Measurements from ENCODE around the gene UQCRC1.

UQCRC1 gene

DNA sequence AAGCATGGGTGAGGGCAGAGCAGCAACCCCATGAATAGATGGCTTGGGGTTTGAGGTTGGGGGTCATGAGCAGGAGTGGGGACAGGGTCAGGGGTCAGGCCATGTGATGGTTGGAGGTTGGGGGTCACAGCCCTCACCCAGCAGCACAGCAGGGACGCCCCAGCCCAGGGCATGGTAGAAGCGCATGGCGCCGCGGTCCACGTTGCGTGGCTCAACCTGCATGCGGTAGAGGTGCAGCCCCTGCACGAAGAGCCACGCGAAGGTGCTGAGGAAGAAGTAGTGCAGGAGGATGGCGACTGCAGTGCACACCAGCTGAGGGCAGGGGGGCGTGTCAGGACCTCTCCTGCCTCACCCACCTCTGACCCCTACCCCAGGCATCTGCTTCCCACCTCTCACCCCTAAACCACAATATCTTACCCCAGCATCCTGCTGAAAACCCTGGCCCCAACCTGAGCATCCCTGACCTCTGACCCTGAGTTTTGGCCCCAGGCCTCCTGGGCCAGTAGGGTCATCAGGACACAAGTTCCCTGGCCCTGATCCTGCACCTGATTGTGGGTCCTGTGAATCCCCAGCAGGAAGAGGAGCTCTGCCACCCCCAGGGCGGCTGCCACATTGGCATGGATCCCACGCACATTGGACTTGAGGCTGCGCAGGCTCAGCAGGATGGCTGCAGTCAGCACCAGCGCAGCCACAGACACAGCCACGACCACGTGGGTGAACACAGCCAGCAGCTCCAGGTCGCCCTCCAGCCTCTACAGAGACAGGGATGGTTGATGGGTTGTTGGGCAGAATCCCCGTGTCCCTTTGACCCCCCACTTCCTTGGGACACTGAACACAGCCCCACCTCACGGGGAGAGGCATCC, 35.7 kb upstream of the UQCRC1 start:
- DNase-seq (ENCODE audit: low read depth), result no peak
- TF ChIP-seq MYC (IDR thresholded peaks at IDR 0.05; ENCODE audit: low read depth, low read length) (no peak), POLR2A (IDR thresholded peaks at IDR 0.05; ENCODE audit: extremely low read depth, insufficient read length) (no peak)
- TF ChIP-seq, protein P1, sequence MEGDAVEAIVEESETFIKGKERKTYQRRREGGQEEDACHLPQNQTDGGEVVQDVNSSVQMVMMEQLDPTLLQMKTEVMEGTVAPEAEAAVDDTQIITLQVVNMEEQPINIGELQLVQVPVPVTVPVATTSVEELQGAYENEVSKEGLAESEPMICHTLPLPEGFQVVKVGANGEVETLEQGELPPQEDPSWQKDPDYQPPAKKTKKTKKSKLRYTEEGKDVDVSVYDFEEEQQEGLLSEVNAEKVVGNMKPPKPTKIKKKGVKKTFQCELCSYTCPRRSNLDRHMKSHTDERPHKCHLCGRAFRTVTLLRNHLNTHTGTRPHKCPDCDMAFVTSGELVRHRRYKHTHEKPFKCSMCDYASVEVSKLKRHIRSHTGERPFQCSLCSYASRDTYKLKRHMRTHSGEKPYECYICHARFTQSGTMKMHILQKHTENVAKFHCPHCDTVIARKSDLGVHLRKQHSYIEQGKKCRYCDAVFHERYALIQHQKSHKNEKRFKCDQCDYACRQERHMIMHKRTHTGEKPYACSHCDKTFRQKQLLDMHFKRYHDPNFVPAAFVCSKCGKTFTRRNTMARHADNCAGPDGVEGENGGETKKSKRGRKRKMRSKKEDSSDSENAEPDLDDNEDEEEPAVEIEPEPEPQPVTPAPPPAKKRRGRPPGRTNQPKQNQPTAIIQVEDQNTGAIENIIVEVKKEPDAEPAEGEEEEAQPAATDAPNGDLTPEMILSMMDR (IDR thresholded peaks at IDR 0.05; ENCODE audit: low read depth, low read length), result no peak
- TF ChIP-seq, protein P2, sequence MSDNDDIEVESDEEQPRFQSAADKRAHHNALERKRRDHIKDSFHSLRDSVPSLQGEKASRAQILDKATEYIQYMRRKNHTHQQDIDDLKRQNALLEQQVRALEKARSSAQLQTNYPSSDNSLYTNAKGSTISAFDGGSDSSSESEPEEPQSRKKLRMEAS (IDR thresholded peaks at IDR 0.05; ENCODE audit: low read depth, low read length), result no peak
- H3K4me3 ChIP-seq (ENCODE audit: low read depth, low read length), result no peak overlapping the region

DNA sequence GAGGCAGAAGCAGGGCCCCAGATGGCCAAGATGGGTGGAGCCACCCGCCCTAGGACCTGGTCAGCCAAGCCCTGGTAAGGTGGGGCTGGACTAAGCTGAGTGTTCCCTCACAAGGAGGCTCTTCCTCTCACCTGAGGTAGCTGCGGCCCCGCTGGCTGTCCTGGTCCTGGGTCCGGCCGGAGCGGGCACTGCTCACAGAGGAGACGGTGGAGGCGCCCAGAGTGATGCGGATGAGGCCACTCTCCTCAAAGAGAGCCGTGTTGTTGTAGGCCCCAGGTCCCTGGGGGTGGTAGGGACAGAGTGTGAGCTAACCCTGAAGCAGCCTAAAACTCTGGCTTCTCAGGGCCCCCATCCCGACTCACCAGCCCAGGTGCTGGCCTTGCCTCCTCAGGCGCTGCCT, 33.2 kb upstream of the UQCRC1 start:
- TF ChIP-seq POLR2A (IDR thresholded peaks at IDR 0.05; ENCODE audit: extremely low read depth, insufficient read length), result no peak
- TF ChIP-seq, protein P1 (IDR thresholded peaks at IDR 0.05; ENCODE audit: low read depth, low read length), result no peak
- TF ChIP-seq, protein P2 (IDR thresholded peaks at IDR 0.05; ENCODE audit: low read depth, low read length), result no peak
- no peak for TF ChIP-seq MYC (IDR thresholded peaks at IDR 0.05; ENCODE audit: low read depth, low read length)
- no peak overlapping the region for H3K4me3 ChIP-seq (ENCODE audit: low read depth, low read length)
- no peak for DNase-seq (ENCODE audit: low read depth)

DNA sequence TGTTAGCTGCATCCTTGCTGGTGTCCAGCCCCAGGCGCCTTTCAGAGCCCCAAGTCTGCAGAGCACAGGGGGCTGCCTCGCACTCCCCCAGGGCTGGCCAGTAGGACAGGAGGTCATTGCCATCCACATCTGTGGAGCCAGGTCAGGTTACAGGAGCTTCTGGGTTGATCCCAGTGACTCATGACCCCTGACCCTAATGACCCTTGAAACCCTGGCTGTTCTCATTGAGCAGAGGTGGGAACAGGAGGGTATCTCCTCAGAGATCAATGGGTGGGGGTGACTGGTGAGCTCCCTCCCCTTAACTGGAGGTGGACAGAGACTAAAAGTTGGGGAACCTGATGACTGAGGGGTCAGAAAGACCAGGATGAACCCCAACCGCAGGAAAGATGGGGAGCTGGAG, 31.9 kb upstream of the UQCRC1 start:
- no peak for TF ChIP-seq POLR2A (IDR thresholded peaks at IDR 0.05; ENCODE audit: extremely low read depth, insufficient read length)
- no peak overlapping the region for H3K4me3 ChIP-seq (ENCODE audit: low read depth, low read length)
- DNase-seq (ENCODE audit: low read depth), result no peak

DNA sequence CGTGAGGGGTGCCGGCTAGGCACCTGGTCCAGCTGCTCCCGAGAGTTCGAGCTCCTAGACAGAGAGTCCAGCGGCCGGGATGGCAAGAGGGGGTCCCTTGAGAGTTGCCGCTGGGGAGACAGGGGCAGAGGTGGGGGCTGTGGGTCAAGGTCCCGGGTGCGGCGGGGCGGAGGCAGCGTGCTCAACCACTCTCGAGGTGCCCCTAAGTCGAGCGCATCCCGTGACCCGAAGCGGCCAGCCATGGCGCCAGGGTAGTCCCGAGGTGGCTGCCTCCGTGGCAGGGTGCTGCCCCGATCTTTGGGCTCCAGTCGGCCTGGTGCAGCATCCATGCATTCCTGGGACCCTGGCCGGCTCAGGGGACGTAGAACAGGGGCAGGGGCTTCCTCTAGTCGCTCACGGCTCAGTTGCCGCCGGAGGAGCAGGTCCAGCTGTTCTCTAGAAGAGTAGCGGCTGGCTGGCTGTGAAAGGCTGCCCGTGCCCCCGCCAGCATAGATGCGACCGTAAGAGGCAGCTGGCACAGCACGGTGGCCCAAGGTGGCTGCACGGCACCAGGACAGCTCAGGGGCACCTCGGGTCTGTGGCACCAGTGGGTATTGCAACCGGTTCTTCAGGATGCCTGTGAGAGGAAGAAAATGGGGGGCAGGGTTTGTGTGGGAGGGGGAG, 30.6 kb upstream of the UQCRC1 start:
- TF ChIP-seq POLR2A (IDR thresholded peaks at IDR 0.05; ENCODE audit: extremely low read depth, insufficient read length) (no peak), MYC (IDR thresholded peaks at IDR 0.05; ENCODE audit: low read depth, low read length) (no peak)
- TF ChIP-seq, protein P1 (IDR thresholded peaks at IDR 0.05; ENCODE audit: low read depth, low read length), result no peak
- TF ChIP-seq, protein P2 (IDR thresholded peaks at IDR 0.05; ENCODE audit: low read depth, low read length), result no peak
- no peak for DNase-seq (ENCODE audit: low read depth)
- no peak overlapping the region for H3K4me3 ChIP-seq (ENCODE audit: low read depth, low read length)

DNA sequence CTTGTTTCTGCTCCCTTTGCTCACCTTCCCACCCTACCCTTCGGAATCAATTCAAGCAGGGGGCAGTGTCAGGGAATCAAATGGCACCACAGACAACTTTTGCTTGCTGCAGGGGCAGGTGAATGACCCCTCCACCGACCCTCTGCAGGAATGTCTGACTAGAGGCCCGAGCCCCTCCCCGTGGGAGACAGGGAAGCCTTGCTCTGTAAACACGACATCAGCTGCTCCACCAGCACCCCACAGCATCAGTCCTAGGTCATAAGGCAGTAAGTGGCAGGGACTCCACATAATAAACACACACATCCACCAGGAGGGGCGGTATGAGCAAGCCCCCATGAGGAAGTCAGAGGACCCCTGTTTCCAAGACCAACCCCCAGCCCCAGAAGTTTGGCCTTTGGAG, 27.9 kb upstream of the UQCRC1 start:
- H3K4me3 ChIP-seq (ENCODE audit: low read depth, low read length), result no peak overlapping the region
- no peak for DNase-seq (ENCODE audit: low read depth)
- no peak for TF ChIP-seq POLR2A (IDR thresholded peaks at IDR 0.05; ENCODE audit: extremely low read depth, insufficient read length)
- TF ChIP-seq MYC (IDR thresholded peaks at IDR 0.05; ENCODE audit: low read depth, low read length), result no peak
- TF ChIP-seq, protein P2 (IDR thresholded peaks at IDR 0.05; ENCODE audit: low read depth, low read length), result no peak
- TF ChIP-seq, protein P1 (IDR thresholded peaks at IDR 0.05; ENCODE audit: low read depth, low read length), result no peak

DNA sequence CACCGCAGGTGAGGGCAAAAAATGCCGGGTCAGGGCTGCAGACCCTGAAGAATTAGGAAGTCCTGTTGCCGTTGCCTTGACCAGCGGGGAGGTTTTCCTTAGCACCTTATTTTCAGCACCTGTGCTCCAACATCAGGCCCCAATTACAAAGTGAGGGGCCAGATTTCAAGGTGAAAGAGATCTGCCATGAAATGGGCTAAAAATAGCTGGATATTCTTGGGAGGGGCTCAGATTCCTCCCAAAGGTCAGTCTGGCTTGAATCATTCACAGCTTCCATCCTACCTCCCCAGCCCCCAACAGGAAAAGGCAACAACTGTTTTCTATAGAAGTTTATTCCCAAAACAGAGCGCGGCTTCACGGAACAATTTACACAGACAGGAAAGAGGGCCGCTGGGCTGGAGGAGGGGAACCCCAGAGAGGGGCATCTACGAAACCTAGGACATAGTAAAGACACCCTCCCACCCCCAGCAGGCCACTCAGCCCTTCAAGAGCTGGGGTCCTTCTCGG, 26.8 kb upstream of the UQCRC1 start:
- peak overlapping the region; percentile 67 for H3K4me3 ChIP-seq (ENCODE audit: low read depth, low read length)
- TF ChIP-seq MYC (IDR thresholded peaks at IDR 0.05; ENCODE audit: low read depth, low read length) (no peak), POLR2A (IDR thresholded peaks at IDR 0.05; ENCODE audit: extremely low read depth, insufficient read length) (no peak)
- TF ChIP-seq, protein P1 (IDR thresholded peaks at IDR 0.05; ENCODE audit: low read depth, low read length), result no peak
- TF ChIP-seq, protein P2 (IDR thresholded peaks at IDR 0.05; ENCODE audit: low read depth, low read length), result no peak
- no peak for DNase-seq (ENCODE audit: low read depth)

Measured in NB4 (cell line).